SIG-M5 treated with dmso at 0.1 percent for 504 hours (cell line): ENCODE data around the gene TAPBPL.

Source experiments
- DNase-seq: peaks from one replicate; lab custom pipeline; 2025; ENCODE audit not compliant: unreplicated experiment; lab: John Stamatoyannopoulos, UW

Gene TAPBPL

GRCh38 chr12:6435961-6436715, 15.7 kb upstream of the TAPBPL start:
- no peak for DNase-seq

GRCh38 chr12:6437586-6437985, 14.3 kb upstream of the TAPBPL start:
- DNase-seq = no peak

- DNase-seq = no peak
Observed at GRCh38 chr12:6438345-6438744, 13.5 kb upstream of the TAPBPL start.

- no peak for DNase-seq
Observed at GRCh38 chr12:6440391-6440790, 11.5 kb upstream of the TAPBPL start.

- no peak for DNase-seq
Observed at GRCh38 chr12:6442836-6443235, 9.0 kb upstream of the TAPBPL start.

- DNase-seq = no peak
Observed at GRCh38 chr12:6443361-6443983, 8.4 kb upstream of the TAPBPL start.

- no peak for DNase-seq
Observed at GRCh38 chr12:6444031-6444430, 7.8 kb upstream of the TAPBPL start.

- no peak for DNase-seq
Observed at GRCh38 chr12:6444704-6445688, 6.8 kb upstream of the TAPBPL start, which contains the start of gene CD27. TSS of gene CD27 (plus strand) at chr12:6444955. CDS start at chr12:6445096, 141 bp downstream.

- DNase-seq = no peak
Observed at GRCh38 chr12:6450091-6450868, 1.6 kb upstream of the TAPBPL start.

- no peak for DNase-seq
Observed at GRCh38 chr12:6450869-6451347, 934 bp upstream of the TAPBPL start.

- no peak for DNase-seq
Observed at GRCh38 chr12:6452245-6452943, 552 bp downstream of the TAPBPL start.

- DNase-seq = no peak
Observed at GRCh38 chr12:6452944-6453630, 1.2 kb downstream of the TAPBPL start.

GRCh38 chr12:6457220-6457945, 5.5 kb downstream of the TAPBPL start:
- no peak for DNase-seq

GRCh38 chr12:6458281-6459003, 6.6 kb downstream of the TAPBPL start:
- no peak for DNase-seq

GRCh38 chr12:6459004-6459337, 7.1 kb downstream of the TAPBPL start:
- DNase-seq = no peak

GRCh38 chr12:6460751-6461371, 9.0 kb downstream of the TAPBPL start:
- DNase-seq = no peak

GRCh38 chr12:6461401-6462233, 9.8 kb downstream of the TAPBPL start:
- DNase-seq = peak; percentile 99
